ENCODE results near the gene DHODH. TPM values are rescaled to one million over a fixed set of nuclear protein-coding genes. Genes with fewer than 3 reads are reported as not detected.

The DHODH gene
- total and polyA plus RNA-seq, 2 experiments from 2014 or later, result 10.7 to 15.1 TPM

DNA sequence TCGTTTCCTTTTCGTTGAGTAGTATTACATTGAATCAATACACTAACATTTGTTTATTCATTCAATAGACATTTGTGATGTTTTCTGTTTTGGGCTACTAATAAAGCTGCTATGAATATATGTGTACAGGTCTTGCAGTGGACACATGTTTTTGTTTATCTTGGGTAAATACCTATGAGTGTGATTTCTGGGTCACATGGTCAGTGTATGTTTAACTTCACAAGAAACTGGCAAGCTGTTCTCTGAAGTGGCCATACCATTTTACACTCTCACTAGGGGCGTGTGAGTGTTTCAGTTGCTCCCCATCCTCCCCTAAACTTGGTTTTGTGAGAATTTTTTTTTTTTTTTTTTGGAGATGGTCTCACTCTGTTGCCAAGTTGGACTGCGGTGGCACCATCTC is 43.3 kb upstream of the DHODH start (continued):
- TF ChIP-seq, protein P1, sequence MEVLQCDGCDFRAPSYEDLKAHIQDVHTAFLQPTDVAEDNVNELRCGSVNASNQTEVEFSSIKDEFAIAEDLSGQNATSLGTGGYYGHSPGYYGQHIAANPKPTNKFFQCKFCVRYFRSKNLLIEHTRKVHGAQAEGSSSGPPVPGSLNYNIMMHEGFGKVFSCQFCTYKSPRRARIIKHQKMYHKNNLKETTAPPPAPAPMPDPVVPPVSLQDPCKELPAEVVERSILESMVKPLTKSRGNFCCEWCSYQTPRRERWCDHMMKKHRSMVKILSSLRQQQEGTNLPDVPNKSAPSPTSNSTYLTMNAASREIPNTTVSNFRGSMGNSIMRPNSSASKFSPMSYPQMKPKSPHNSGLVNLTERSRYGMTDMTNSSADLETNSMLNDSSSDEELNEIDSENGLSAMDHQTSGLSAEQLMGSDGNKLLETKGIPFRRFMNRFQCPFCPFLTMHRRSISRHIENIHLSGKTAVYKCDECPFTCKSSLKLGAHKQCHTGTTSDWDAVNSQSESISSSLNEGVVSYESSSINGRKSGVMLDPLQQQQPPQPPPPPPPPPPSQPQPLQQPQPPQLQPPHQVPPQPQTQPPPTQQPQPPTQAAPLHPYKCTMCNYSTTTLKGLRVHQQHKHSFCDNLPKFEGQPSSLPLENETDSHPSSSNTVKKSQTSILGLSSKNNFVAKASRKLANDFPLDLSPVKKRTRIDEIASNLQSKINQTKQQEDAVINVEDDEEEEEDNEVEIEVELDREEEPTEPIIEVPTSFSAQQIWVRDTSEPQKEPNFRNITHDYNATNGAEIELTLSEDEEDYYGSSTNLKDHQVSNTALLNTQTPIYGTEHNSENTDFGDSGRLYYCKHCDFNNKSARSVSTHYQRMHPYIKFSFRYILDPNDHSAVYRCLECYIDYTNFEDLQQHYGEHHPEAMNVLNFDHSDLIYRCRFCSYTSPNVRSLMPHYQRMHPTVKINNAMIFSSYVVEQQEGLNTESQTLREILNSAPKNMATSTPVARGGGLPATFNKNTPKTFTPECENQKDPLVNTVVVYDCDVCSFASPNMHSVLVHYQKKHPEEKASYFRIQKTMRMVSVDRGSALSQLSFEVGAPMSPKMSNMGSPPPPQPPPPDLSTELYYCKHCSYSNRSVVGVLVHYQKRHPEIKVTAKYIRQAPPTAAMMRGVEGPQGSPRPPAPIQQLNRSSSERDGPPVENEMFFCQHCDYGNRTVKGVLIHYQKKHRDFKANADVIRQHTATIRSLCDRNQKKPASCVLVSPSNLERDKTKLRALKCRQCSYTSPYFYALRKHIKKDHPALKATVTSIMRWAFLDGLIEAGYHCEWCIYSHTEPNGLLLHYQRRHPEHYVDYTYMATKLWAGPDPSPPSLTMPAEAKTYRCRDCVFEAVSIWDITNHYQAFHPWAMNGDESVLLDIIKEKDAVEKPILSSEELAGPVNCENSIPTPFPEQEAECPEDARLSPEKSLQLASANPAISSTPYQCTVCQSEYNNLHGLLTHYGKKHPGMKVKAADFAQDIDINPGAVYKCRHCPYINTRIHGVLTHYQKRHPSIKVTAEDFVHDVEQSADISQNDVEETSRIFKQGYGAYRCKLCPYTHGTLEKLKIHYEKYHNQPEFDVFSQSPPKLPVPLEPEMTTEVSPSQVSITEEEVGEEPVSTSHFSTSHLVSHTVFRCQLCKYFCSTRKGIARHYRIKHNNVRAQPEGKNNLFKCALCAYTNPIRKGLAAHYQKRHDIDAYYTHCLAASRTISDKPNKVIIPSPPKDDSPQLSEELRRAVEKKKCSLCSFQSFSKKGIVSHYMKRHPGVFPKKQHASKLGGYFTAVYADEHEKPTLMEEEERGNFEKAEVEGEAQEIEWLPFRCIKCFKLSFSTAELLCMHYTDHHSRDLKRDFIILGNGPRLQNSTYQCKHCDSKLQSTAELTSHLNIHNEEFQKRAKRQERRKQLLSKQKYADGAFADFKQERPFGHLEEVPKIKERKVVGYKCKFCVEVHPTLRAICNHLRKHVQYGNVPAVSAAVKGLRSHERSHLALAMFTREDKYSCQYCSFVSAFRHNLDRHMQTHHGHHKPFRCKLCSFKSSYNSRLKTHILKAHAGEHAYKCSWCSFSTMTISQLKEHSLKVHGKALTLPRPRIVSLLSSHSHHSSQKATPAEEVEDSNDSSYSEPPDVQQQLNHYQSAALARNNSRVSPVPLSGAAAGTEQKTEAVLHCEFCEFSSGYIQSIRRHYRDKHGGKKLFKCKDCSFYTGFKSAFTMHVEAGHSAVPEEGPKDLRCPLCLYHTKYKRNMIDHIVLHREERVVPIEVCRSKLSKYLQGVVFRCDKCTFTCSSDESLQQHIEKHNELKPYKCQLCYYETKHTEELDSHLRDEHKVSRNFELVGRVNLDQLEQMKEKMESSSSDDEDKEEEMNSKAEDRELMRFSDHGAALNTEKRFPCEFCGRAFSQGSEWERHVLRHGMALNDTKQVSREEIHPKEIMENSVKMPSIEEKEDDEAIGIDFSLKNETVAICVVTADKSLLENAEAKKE (CRISPR knock-in tag; IDR thresholded peaks at IDR 0.05), result no peak
- no peak for TF ChIP-seq CREB1 (CRISPR knock-in tag; IDR thresholded peaks at IDR 0.05; ENCODE audit: low read depth)
- TF ChIP-seq, protein P2, sequence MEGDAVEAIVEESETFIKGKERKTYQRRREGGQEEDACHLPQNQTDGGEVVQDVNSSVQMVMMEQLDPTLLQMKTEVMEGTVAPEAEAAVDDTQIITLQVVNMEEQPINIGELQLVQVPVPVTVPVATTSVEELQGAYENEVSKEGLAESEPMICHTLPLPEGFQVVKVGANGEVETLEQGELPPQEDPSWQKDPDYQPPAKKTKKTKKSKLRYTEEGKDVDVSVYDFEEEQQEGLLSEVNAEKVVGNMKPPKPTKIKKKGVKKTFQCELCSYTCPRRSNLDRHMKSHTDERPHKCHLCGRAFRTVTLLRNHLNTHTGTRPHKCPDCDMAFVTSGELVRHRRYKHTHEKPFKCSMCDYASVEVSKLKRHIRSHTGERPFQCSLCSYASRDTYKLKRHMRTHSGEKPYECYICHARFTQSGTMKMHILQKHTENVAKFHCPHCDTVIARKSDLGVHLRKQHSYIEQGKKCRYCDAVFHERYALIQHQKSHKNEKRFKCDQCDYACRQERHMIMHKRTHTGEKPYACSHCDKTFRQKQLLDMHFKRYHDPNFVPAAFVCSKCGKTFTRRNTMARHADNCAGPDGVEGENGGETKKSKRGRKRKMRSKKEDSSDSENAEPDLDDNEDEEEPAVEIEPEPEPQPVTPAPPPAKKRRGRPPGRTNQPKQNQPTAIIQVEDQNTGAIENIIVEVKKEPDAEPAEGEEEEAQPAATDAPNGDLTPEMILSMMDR (conservative IDR thresholded peaks at IDR 0.05; ENCODE audit: low read depth in 2 of 2), result no peak
- TF ChIP-seq JUNB (IDR thresholded peaks at IDR 0.05; ENCODE audit: unreplicated experiment), result no peak
- no peak for TF ChIP-seq POLR2AphosphoS5 (IDR thresholded peaks at IDR 0.05; ENCODE audit: low read depth)

DNA sequence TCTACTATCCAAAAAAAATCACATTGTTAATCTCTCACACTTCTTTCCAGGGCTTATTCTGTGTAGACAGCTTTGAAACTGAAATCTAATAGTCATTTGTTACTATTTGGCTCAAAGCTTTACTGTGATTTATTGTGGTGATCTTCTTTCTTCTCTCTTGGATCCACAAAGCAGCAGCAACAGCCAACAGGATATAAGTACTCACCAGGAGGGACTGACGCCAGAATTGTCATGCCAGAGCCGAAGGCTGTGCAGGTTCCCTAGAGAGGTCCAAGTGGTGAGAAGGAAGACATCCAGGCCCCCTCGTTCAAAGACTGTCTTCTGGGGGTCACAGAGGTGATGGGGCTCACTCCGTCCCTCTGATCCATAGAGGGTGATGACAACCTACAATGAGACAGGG is 41.6 kb upstream of the DHODH start:
- Mint-ChIP-seq H3K4me1 (no peaks in the 10 kb centered on the region; the same call in 2 of the 3 replicates), H3K9me3 (no peaks in the 10 kb centered on the region), H3K36me3 (ENCODE audit: low read depth) (no peaks in the 10 kb centered on the region), H3K27ac (no peak overlapping the region), H3K4me3 (no peak overlapping the region), H3K27me3 (ENCODE audit: insufficient read depth, low read depth, poor library complexity) (no peaks in the 10 kb centered on the region)
- no peak for ATAC-seq
- Histone ChIP-seq H3K4me2 (no peak overlapping the region), H3K36me3 (ENCODE audit: insufficient read depth) (no peaks in the 10 kb centered on the region), H3K27ac (ENCODE audit: low read depth) (no peak overlapping the region), H3K27me3 (ENCODE audit: insufficient read depth) (no peaks in the 10 kb centered on the region), H3K79me2 (replicated peaks; ENCODE audit: insufficient read depth) (no peaks in the 10 kb centered on the region), H4K20me1 (replicated peaks; ENCODE audit: insufficient read depth) (no peaks in the 10 kb centered on the region), H3K9me2 (ENCODE audit: insufficient read depth) (no peaks in the 10 kb centered on the region), H3K4me1 (ENCODE audit: insufficient read depth) (no peaks in the 10 kb centered on the region), H3F3A (replicated peaks; ENCODE audit: low read depth) (no peaks in the 10 kb centered on the region), H2AFZ (no peak overlapping the region; the same call in 1 of the 2 replicates), H3K4me3 (no peak overlapping the region)
- no peak for DNase-seq (ENCODE audit: low spot score)
- TF ChIP-seq ZNF331 (CRISPR knock-in tag; IDR thresholded peaks at IDR 0.05; ENCODE audit: low read depth) (no peak), JUNB (IDR thresholded peaks at IDR 0.05; ENCODE audit: unreplicated experiment) (no peak)
- TF ChIP-seq, protein P3, sequence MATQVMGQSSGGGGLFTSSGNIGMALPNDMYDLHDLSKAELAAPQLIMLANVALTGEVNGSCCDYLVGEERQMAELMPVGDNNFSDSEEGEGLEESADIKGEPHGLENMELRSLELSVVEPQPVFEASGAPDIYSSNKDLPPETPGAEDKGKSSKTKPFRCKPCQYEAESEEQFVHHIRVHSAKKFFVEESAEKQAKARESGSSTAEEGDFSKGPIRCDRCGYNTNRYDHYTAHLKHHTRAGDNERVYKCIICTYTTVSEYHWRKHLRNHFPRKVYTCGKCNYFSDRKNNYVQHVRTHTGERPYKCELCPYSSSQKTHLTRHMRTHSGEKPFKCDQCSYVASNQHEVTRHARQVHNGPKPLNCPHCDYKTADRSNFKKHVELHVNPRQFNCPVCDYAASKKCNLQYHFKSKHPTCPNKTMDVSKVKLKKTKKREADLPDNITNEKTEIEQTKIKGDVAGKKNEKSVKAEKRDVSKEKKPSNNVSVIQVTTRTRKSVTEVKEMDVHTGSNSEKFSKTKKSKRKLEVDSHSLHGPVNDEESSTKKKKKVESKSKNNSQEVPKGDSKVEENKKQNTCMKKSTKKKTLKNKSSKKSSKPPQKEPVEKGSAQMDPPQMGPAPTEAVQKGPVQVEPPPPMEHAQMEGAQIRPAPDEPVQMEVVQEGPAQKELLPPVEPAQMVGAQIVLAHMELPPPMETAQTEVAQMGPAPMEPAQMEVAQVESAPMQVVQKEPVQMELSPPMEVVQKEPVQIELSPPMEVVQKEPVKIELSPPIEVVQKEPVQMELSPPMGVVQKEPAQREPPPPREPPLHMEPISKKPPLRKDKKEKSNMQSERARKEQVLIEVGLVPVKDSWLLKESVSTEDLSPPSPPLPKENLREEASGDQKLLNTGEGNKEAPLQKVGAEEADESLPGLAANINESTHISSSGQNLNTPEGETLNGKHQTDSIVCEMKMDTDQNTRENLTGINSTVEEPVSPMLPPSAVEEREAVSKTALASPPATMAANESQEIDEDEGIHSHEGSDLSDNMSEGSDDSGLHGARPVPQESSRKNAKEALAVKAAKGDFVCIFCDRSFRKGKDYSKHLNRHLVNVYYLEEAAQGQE (IDR thresholded peaks at IDR 0.05; ENCODE audit: unreplicated experiment), result no peak
